ES-I3 (cell line): ENCODE measurements around the gene ANKRD17.
"Not testable (repeated sequence)": the region's sequence is repeated elsewhere in the genome, so short reads cannot be mapped to it uniquely, and the experiment has no call there.

Experiments
- H3K36me3 ChIP-seq: 2 replicates; pipeline ENCODE4 v1.6.1; 2013; ENCODE audit warnings: mild to moderate bottlenecking, low read length, control low read depth, moderate library complexity; ENCODE audit not compliant: insufficient read depth
- H3K4me1 ChIP-seq: 2 replicates; pipeline ENCODE4 v1.6.1; 2013; ENCODE audit warnings: mild to moderate bottlenecking, control low read depth, low read length; ENCODE audit not compliant: insufficient read depth
- H3K9ac ChIP-seq: 2 replicates; pipeline ENCODE4 v1.6.1; 2013; ENCODE audit warnings: low read depth, mild to moderate bottlenecking, low read length, moderate library complexity
- H3K9me3 ChIP-seq: 2 replicates; pipeline ENCODE4 v1.6.1; 2013; ENCODE audit warnings: mild to moderate bottlenecking, low read length, moderate library complexity; ENCODE audit not compliant: control insufficient read depth, insufficient read depth

The ANKRD17 gene

DNA sequence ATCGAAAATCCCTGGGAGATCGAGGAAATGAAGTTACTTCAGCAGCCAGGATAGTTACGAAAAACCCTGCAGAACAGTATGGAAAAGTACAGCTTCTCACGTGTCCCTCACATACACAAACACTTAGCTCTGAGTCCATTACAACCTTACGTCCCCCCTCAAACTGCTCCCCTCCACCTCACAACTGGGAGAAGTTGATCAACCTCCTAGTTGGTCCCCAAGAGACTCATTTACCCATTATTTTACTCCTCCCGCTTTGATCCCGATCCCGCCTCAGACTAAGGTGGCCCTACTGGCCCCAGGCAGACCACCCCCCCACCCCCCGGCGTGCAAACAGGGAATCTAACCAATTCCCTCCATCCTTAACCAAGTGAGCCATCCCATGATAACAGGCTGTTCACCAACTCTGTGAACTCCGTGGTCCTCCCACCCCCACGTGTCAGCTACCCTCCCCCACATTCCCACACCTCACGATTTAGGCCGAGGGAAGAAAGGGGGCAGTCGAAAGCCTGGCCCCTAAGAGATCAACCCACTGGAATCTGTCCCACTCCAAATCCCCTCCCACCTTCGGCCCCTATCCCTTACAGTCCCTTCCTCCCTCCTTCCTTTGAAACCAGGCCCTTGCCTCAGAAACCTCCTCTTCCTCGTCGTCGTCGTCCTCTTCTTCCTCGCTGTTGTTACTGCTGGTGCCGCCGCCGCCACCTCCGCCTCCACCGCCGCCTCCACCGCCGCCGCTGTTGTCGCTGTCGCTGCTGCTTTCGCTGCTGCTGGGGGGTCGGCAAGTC, 755 bp downstream of the ANKRD17 start:
- no peaks in the 10 kb centered on the region for H3K36me3 ChIP-seq
- peak overlapping the region; percentile 57 for H3K9ac ChIP-seq
- H3K4me1 ChIP-seq: no peaks in the 10 kb centered on the region
- H3K9me3 ChIP-seq: no peaks in the 10 kb centered on the region

DNA sequence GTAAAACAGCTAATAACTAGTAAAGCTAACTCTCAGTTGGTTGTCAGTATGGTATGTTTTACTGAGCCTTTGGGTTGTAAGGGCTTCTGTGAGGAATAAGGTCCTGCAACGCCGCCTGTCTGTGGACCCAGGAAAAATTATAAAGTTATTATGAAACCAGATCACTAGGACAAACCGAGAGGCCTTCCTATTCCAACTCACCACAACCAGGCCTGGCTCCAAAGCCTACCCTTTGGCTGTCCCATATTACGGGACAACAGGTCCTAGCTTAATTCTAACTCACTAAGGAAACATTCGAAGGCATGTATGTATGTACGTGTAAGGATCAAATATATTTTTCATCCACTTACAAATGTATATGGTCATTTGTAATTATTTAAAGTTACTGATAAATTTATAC, 1.4 kb downstream of the ANKRD17 start:
- H3K36me3 ChIP-seq: no peaks in the 10 kb centered on the region
- no peaks in the 10 kb centered on the region for H3K4me1 ChIP-seq
- H3K9ac ChIP-seq: peak overlapping the region; percentile 57
- H3K9me3 ChIP-seq: no peaks in the 10 kb centered on the region

DNA sequence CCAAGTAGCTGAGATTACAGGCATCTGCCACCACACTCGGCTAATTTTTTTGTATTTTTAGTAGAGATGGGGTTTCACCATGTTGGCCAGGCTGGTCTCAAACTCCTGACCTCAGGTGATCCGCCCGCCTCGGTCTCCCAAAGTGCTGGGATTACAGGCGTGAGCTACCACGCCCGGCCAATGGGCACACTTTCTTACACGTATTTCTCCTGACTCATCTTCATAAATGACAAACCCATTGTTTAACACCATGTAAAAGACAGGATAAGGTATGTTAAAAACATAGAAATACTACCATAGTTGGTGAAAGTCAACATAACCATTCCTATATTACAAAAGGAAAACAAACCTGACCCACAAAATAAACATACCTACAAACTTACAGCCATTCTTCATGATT, 2.8 kb downstream of the ANKRD17 start:
- H3K9me3 ChIP-seq, H3K4me1 ChIP-seq, H3K36me3 ChIP-seq, H3K9ac ChIP-seq: not testable (repeated sequence)

DNA sequence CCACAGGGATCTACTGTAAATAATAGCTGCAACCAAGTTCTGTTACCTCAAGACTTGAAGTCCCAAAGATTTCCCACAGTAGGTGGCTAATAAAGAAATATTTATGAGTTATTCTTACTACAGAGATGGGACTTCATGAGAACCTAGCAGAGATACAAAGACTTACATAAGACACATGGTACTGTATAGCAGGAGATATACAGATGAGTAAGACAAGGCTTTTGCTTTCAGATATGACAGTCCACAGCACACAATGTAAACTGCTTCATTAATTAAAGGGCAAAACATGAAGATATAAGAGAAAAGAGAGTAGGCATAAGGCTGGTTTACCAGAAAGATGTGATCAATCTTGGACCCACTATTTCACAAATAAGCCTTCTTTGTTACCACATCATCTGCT, 6.6 kb downstream of the ANKRD17 start:
- H3K36me3 ChIP-seq: no peaks in the 10 kb centered on the region
- H3K9me3 ChIP-seq: no peaks in the 10 kb centered on the region
- H3K9ac ChIP-seq: no peak overlapping the region
- no peaks in the 10 kb centered on the region for H3K4me1 ChIP-seq

DNA sequence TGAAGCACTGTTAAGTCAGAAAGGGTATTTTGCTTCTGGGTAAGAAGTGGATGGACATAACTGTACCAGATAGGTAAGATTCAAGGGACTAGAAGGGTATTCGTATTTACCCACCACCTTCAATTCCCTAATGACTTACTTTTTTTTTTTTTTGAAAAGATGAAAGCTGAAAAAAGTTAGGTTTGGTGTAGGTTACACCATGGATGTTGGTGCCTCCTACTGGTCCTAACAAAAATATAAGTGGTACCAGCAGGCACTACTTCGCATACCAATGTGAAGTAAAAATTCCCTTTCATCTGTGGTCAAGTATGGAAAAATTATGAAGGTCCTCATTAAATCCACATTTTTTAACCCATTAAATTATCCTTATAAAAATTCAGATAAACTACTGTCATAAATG, 7.2 kb downstream of the ANKRD17 start:
- Histone ChIP-seq H3K9me3 (no peaks in the 10 kb centered on the region), H3K4me1 (no peaks in the 10 kb centered on the region), H3K36me3 (no peaks in the 10 kb centered on the region), H3K9ac (no peak overlapping the region)

DNA sequence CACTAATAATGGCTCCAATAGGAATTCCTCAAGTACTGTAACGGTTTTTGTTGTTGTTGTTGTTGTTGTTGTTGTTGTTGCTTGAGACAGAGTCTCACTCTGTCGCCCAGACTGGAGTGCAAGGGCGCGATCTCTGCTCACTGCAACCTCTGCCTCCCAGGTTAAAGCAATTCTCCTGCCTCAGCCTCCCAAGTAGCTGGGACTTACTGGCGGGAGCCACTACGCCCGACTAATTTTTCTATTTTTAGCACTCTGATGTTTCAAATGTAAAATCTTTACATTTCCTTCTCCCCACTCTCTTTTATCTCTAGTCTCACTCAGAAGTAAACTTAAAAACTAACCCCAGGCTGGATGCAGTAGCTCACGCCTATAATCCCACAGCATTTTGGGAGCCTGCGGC, 8.0 kb downstream of the ANKRD17 start:
- Histone ChIP-seq H3K9me3 (no peaks in the 10 kb centered on the region), H3K9ac (no peak overlapping the region), H3K36me3 (no peaks in the 10 kb centered on the region), H3K4me1 (no peaks in the 10 kb centered on the region)

DNA sequence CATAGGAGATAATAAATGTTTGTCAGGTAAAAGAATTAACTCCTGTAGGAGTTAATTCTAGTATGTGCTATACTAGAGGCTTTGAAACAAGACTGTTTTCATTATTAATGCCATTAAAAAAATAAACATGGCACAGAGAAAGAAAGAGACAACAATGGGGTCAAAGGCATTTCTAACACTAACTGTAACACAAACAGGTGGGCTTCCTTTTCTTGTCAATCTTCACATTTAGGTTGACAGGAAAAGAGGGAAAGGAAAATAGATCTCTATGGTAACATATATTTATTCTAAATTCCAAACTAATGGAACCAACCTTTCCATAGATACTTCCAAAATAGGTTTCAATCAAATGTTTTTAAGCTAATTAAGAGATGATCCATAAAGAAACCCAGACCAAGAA, 9.8 kb downstream of the ANKRD17 start:
- Histone ChIP-seq H3K4me1 (no peaks in the 10 kb centered on the region), H3K9me3 (no peaks in the 10 kb centered on the region), H3K9ac (no peak overlapping the region), H3K36me3 (no peaks in the 10 kb centered on the region)

DNA sequence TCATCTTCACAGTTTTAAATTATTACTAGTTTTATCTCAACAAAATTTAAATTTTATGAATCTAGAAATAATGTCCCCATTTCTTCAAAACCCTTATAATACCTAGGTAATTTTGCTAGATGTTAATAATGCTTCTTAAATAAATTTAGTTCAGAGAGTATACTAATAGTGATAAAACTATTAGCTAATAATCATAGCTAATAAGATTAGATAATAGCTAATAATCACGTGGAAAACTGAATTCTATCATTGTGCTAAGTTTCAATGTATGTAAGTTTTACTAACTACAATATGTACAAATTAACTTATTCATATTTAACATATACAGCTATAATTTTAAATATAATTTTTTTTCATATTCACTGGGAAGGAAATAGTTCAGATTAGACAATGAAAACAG, 10.2 kb downstream of the ANKRD17 start:
- H3K4me1 ChIP-seq: no peaks in the 10 kb centered on the region
- H3K36me3 ChIP-seq: no peaks in the 10 kb centered on the region
- H3K9me3 ChIP-seq: no peaks in the 10 kb centered on the region
- H3K9ac ChIP-seq: no peak overlapping the region

DNA sequence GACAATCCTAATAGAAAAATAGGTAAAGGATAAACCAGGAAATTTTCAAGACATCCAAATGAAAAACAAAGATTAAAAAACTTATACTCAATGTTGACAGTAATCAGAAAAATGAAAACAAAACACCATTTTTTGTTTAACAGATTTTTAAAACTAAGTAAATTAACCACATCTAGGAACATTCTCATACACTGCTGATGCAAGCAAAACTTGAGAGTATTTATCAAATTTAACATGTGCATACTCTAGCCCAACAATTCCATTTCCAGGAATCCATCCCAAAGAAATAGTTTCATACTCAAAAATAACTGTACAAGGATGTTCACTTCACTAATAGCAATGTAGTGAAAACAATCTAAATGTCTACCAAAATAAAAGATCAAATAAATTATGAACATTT, 11.5 kb downstream of the ANKRD17 start:
- Histone ChIP-seq H3K4me1 (no peaks in the 10 kb centered on the region), H3K9me3 (no peaks in the 10 kb centered on the region), H3K36me3 (no peaks in the 10 kb centered on the region), H3K9ac (no peak overlapping the region)

DNA sequence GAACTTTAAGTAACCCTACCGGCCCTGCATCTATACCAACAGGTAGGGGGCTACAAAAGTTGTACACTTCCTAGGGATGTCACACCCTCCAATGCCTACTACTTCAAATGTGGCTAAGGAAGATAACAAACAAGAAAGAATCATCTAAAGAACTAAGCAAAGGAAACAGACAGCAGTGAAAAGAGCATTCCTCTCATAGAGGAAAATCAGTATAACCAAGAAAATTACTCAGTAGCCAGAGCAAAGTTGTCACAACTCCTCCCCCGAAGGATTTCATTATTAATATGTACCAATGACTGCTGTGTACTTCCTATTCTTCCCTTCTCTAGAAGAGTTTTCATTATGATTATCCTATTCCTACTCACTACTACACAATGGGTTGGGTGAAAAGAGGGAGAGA, 12.6 kb downstream of the ANKRD17 start:
- H3K9ac ChIP-seq: no peak overlapping the region
- no peaks in the 10 kb centered on the region for H3K9me3 ChIP-seq
- H3K4me1 ChIP-seq: no peaks in the 10 kb centered on the region
- H3K36me3 ChIP-seq: no peaks in the 10 kb centered on the region

DNA sequence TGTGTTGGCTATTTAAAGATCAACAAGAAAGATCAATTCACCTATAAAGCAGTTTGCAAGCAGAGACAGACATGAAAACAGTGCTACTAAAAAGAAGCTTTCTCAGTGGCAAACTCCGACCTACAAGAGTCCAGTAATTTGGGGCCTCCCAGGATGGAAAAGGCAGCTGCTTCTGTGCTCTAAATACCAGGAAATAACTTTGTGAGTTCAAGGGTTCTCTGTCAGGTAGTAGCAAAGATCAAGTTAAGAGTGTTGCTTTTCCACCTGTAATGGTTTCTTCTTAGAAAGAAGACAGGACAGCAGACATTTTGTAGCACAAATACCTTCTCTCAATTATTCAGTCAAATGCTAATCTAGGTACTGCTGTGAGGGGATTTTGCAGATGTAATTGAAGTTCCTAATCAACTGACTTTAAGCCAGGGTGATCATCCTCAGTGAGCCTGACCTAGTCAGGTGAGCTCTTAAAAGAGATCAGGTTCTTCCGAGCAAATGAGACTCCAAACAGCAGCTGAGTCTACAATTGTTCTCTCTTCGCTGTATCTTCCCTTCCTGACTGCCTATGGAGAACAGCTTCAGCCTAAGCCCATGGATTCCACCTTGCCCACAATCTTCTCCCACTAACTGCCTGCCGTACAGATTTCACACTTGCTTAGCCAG, 13.5 kb downstream of the ANKRD17 start:
- no peak overlapping the region for H3K9ac ChIP-seq
- H3K36me3 ChIP-seq: no peaks in the 10 kb centered on the region
- H3K9me3 ChIP-seq: no peaks in the 10 kb centered on the region
- no peaks in the 10 kb centered on the region for H3K4me1 ChIP-seq

DNA sequence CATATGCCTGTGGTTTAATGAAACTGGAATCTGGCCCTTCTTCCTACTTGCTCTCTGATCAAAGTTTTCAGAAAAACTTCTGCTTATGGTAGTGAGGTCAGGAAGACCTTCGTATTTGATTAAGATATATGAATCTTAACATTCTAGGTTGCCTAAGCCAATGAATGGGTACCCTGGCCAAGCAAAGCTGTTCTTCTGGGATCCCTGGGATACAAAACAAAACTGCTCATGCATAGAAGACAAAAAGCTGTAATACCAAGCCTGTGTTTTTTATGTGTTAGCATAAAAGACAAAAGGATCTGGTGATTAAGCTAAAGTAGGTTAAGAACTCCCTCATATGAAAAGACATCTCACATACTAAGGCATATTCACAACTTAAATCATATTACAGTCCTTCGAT, 21.6 kb downstream of the ANKRD17 start:
- no peak overlapping the region for H3K9ac ChIP-seq
- peaks cover 9% of the 10 kb centered on the region; the same call in 1 of the 2 replicates for H3K36me3 ChIP-seq
- H3K9me3 ChIP-seq: no peaks in the 10 kb centered on the region
- H3K4me1 ChIP-seq: no peaks in the 10 kb centered on the region

DNA sequence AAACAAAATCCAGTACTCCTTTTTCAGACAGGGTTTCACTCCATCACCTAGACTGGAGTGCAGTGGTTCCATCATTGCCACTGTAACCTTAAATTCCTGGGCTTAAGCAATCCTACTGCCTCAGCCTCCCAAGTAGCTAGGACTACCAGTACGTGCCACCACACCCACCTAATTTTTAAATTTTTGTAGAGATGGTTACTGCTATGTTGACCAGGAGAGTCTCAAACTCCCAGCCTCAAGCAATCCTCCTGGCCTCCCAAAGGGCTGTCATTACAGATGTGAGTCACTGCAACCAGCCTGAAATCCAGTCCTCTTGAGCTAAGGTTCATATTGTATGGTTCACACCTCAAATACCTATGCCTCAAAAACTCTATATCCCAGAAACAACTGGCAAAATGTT, 22.4 kb downstream of the ANKRD17 start:
- Histone ChIP-seq H3K9ac (no peak overlapping the region), H3K9me3 (no peaks in the 10 kb centered on the region), H3K4me1 (no peaks in the 10 kb centered on the region), H3K36me3 (peaks cover 10% of the 10 kb centered on the region; the same call in 1 of the 2 replicates)

DNA sequence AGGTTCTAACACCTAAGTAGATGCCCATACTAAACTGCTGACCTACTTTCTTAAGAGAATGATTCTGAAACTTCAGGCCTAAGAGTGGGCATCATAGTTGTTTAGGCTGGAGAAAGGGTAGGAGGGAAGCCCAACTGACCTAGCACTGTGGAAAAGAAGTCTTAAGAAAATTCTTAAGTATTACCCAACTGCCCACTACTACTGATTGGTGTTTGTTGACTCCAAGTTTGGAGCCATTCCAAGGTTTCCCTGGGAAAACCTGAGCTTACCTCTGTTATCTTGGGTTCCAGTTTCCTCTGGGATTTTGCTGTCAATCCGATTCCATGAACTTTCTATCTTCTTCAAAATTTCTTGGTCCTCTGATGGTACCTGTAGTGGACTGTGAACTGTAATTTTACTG, 23.9 kb downstream of the ANKRD17 start:
- Histone ChIP-seq H3K4me1 (no peaks in the 10 kb centered on the region), H3K9ac (no peak overlapping the region), H3K36me3 (peaks cover 10% of the 10 kb centered on the region; the same call in 1 of the 2 replicates), H3K9me3 (no peaks in the 10 kb centered on the region)
